OCI-LY7 (cell line): ENCODE results near the gene CCDC160. TPM values are rescaled to one million over a fixed set of nuclear protein-coding genes. Genes with fewer than 3 reads are reported as not detected.

Experiments
- BruUV-seq: library from RNA; stranded (reverse); fragments of 400-500 nt; replicated peaks from 2 replicates; lab custom pipeline; 2021; lab: Mats Ljungman, UMichigan
- CTCF ChIA-PET: fragments of 300-600 bp; sonication (Branson Sonifier 250); formaldehyde crosslinking; loops from one replicate; lab custom pipeline; 2022; ENCODE audit warnings: antibody characterized with exemption; ENCODE audit not compliant: unreplicated experiment; lab: Charles Lee
- POLR2A ChIA-PET: fragments of 300-600 bp; sonication (Branson Sonifier 250); formaldehyde crosslinking; loops from one replicate; lab custom pipeline; 2022; ENCODE audit warnings: antibody characterized with exemption; lab: Charles Lee
- DNase-seq: peaks from one replicate; pipeline ENCODE4 v3.0.0-alpha.2; 2015; ENCODE audit warnings: low spot score
- H2AFZ ChIP-seq: fragments of 200-600 bp; sonication (generic), shearing (Covaris generic); 2 replicates; pipeline ENCODE4 v1.6.1; 2014; ENCODE audit warnings: mild to moderate bottlenecking, antibody characterized with exemption, low read length, moderate library complexity
- H3K27ac ChIP-seq: fragments of 200-600 bp; sonication (generic); 2 replicates; pipeline ENCODE4 v1.5.1; 2014; ENCODE audit warnings: mixed run types, low read depth, mild to moderate bottlenecking, moderate library complexity, low read length, inconsistent platforms; ENCODE audit not compliant: poor library complexity, severe bottlenecking
- H3K36me3 ChIP-seq: fragments of 200-600 bp; sonication (generic); 2 replicates; pipeline ENCODE4 v1.6.1; 2014; ENCODE audit warnings: mild to moderate bottlenecking, antibody characterized with exemption, low read length, moderate library complexity, mixed read lengths; ENCODE audit not compliant: insufficient read depth
- H3K4me1 ChIP-seq: fragments of 200-600 bp; sonication (generic); 2 replicates; pipeline ENCODE4 v1.5.1; 2014; ENCODE audit warnings: mild to moderate bottlenecking, low read length; ENCODE audit not compliant: insufficient read depth, poor library complexity, severe bottlenecking
- H3K4me2 ChIP-seq: fragments of 200-600 bp; sonication (generic); 2 replicates; pipeline ENCODE4 v1.6.1; 2014; ENCODE audit warnings: mild to moderate bottlenecking, low read length
- H3K4me3 ChIP-seq: fragments of 200-600 bp; sonication (generic); 2 replicates; pipeline ENCODE4 v1.5.1; 2014; ENCODE audit warnings: mild to moderate bottlenecking, low read depth, low read length; ENCODE audit not compliant: poor library complexity, severe bottlenecking
- H3K79me2 ChIP-seq: fragments of 200-600 bp; sonication (generic); 2 replicates; pipeline ENCODE4 v1.6.1; 2016; ENCODE audit warnings: low read depth, mild to moderate bottlenecking, low read length, moderate library complexity, mixed read lengths; ENCODE audit not compliant: insufficient read depth
- H3K9me2 ChIP-seq: fragments of 200-600 bp; sonication (generic); 2 replicates; pipeline ENCODE4 v1.6.1; 2016; ENCODE audit warnings: mild to moderate bottlenecking, low read length, mixed read lengths; ENCODE audit not compliant: insufficient read depth
- H3K9me3 ChIP-seq: fragments of 200-600 bp; sonication (generic); 2 replicates; pipeline ENCODE4 v1.6.1; 2014; ENCODE audit warnings: mild to moderate bottlenecking, mixed run types, low read length, mixed read lengths
- H4K20me1 ChIP-seq: fragments of 200-600 bp; sonication (generic); 2 replicates; pipeline ENCODE4 v1.6.1; 2014; ENCODE audit warnings: mild to moderate bottlenecking, antibody characterized with exemption, low read length, moderate library complexity, mixed read lengths; ENCODE audit not compliant: insufficient read depth
- EZH2phosphoT487 ChIP-seq: fragments of 200-600 bp; sonication (generic); IDR thresholded peaks from 2 replicates; pipeline ENCODE4 v1.6.1; 2018; ENCODE audit warnings: low read depth, borderline replicate concordance, mild to moderate bottlenecking, mixed run types, antibody characterized with exemption, low read length, moderate library complexity, mixed read lengths
- intact Hi-C: fragments of 100-400 bp; cut with micrococcal nuclease; formaldehyde crosslinking; loops from one replicate; pipeline ENCODE4 v1.10.0; 2022; ENCODE audit not compliant: unreplicated experiment
- total RNA-seq, 2 experiments: library from RNA; depleted of rRNA in 1 of 2; stranded (reverse); fragments of >200 nt in 1 of 2; shearing (Covaris generic) in 1 of 2; gene quantifications; 2 replicates each; pipeline ENCODE4 v1.2.3, GENCODE V29; 2014 to 2022
- TF ChIP-seq, protein P1 (sequence below): fragments of 200-600 bp; sonication (generic); conservative IDR thresholded peaks from 2 replicates; pipeline ENCODE4 v1.5.1; 2014; ENCODE audit warnings: mild to moderate bottlenecking, antibody characterized with exemption, low read length, moderate library complexity, mixed read lengths

Gene CCDC160
- total RNA-seq, 2 experiments from 2014 or later: not detected

DNA sequence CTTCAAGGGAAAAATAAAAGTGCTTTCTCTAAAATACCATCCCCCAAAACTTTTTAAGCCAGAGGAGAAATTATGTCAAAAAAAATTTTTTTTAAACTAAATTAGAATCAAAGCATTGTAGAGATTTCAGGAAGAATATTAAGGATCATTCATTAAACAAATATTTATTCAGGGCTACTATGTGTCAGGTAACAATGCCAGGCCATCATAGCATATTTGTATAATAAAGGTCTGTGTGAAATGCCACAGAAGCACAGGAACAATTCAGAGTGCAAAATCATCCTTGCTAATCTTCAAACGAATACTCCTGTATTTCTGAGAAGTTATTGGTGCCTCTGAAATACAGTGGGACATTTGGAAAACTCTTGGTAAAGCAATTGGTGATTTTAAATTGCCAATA, 2.0 kb downstream of the CCDC160 start:
- no peak for TF ChIP-seq EZH2phosphoT487
- TF ChIP-seq, protein P1, sequence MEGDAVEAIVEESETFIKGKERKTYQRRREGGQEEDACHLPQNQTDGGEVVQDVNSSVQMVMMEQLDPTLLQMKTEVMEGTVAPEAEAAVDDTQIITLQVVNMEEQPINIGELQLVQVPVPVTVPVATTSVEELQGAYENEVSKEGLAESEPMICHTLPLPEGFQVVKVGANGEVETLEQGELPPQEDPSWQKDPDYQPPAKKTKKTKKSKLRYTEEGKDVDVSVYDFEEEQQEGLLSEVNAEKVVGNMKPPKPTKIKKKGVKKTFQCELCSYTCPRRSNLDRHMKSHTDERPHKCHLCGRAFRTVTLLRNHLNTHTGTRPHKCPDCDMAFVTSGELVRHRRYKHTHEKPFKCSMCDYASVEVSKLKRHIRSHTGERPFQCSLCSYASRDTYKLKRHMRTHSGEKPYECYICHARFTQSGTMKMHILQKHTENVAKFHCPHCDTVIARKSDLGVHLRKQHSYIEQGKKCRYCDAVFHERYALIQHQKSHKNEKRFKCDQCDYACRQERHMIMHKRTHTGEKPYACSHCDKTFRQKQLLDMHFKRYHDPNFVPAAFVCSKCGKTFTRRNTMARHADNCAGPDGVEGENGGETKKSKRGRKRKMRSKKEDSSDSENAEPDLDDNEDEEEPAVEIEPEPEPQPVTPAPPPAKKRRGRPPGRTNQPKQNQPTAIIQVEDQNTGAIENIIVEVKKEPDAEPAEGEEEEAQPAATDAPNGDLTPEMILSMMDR: no peak
- Histone ChIP-seq H3K9me2 (no peaks in the 10 kb centered on the region), H3K4me2 (no peak overlapping the region), H3K79me2 (no peaks in the 10 kb centered on the region), H3K4me3 (no peak overlapping the region), H4K20me1 (no peaks in the 10 kb centered on the region), H3K9me3 (no peaks in the 10 kb centered on the region), H2AFZ (no peak overlapping the region), H3K4me1 (no peaks in the 10 kb centered on the region), H3K36me3 (no peaks in the 10 kb centered on the region), H3K27ac (no peak overlapping the region)
- intact Hi-C loops: no loop called here
- BruUV-seq: no TSS peak
- DNase-seq: no peak
- ChIA-PET POLR2A (no interaction called here), CTCF (no interaction called here)

DNA sequence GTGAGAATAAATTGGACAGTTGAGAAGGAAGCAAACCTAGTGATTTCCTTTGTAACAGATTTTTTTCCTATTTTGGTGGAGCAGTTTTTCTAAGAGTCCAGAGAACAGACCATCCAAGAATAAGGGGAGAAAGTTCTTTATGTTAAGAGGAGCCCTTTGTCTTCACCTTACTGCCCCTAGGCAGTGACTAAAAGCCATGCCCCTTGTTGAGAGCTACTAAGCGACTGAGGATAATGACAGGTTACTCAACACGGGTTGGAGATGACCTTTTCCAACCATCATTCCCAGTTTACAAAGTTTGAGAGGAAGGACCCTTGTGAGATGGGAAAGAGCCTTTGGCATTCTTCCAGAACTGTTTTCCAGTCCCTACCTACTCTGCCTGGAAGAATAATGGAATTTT, 3.2 kb downstream of the CCDC160 start:
- H3K4me1 ChIP-seq: no peaks in the 10 kb centered on the region
- H2AFZ ChIP-seq: no peak overlapping the region
- no peaks in the 10 kb centered on the region for H4K20me1 ChIP-seq
- POLR2A ChIA-PET: no interaction called here
- H3K4me2 ChIP-seq: no peak overlapping the region
- H3K4me3 ChIP-seq: no peak overlapping the region
- no peaks in the 10 kb centered on the region for H3K79me2 ChIP-seq
- no peak overlapping the region for H3K27ac ChIP-seq
- CTCF ChIA-PET: no interaction called here
- intact Hi-C loops: no loop called here
- H3K9me3 ChIP-seq: no peaks in the 10 kb centered on the region
- DNase-seq: no peak
- no peaks in the 10 kb centered on the region for H3K9me2 ChIP-seq
- TF ChIP-seq, protein P1: no peak
- no peak for TF ChIP-seq EZH2phosphoT487
- BruUV-seq: no TSS peak
- H3K36me3 ChIP-seq: no peaks in the 10 kb centered on the region

DNA sequence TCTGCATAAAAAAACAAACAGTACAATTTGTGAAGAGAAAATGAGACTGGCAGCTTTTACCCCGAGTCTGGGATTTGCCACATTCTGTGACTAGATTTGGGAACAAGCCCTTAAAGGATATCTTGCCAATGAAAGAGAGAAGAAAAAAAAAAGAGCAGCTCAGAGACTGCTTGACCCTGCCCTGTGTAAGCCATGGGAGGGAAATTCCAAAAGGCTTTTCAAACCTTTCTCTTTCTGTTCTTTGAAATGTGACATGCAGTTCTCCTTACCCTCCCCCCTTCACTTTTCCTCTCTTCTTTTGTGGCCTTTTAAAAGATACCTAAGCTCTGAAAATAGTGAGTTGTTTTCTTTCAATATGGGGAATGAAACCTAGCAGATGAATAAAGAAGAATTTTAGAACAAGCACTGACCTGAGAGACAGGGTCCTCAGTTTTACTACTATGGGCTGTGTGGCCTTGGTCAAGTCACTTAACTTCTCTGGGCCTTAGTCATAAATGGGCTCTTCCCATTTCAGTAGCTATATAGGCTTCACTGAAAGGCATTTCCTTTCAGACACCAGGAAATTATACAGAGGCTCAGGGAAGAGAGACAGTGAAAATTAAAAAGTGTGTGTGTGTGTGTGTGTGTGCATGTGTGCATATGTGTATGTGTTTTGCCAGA, 5.1 kb downstream of the CCDC160 start:
- POLR2A ChIA-PET: interaction anchor here (0.6 kb wide), 1 partner anchor 337 kb away, joined by 6 read pairs; no protein-coding TSS in a partner anchor

More for the DNA sequence above, 5.1 kb downstream of the CCDC160 start:
- Histone ChIP-seq H3K27ac (no peak overlapping the region), H3K36me3 (no peaks in the 10 kb centered on the region), H3K4me2 (no peak overlapping the region), H4K20me1 (no peaks in the 10 kb centered on the region), H2AFZ (no peak overlapping the region), H3K9me2 (no peaks in the 10 kb centered on the region), H3K4me3 (no peak overlapping the region), H3K79me2 (no peaks in the 10 kb centered on the region), H3K9me3 (no peaks in the 10 kb centered on the region), H3K4me1 (no peaks in the 10 kb centered on the region)
- no peak for TF ChIP-seq EZH2phosphoT487
- TF ChIP-seq, protein P1: no peak
- CTCF ChIA-PET: no interaction called here
- intact Hi-C loops: no loop called here
- no peak for DNase-seq
- no TSS peak for BruUV-seq
